Measurements from ENCODE around the gene ABCC3. TPM values are rescaled to one million over a fixed set of nuclear protein-coding genes. Genes with fewer than 3 reads are reported as not detected.

Gene ABCC3
- total RNA-seq, 1 donor from 2014 or later = not detected

- Mint-ChIP-seq H3K4me3 (ENCODE audit: unreplicated experiment) (no peak overlapping the region), H3K4me1 (ENCODE audit: low read depth, unreplicated experiment) (peaks cover 27% of the 10 kb centered on the region), H3K9me3 (ENCODE audit: unreplicated experiment) (peaks cover 6% of the 10 kb centered on the region), H3K27me3 (ENCODE audit: unreplicated experiment) (peaks cover 13% of the 10 kb centered on the region), H3K27ac (ENCODE audit: unreplicated experiment) (no peak overlapping the region), H3K36me3 (ENCODE audit: unreplicated experiment) (no peaks in the 10 kb centered on the region)
- TF ChIP-seq, protein P1, sequence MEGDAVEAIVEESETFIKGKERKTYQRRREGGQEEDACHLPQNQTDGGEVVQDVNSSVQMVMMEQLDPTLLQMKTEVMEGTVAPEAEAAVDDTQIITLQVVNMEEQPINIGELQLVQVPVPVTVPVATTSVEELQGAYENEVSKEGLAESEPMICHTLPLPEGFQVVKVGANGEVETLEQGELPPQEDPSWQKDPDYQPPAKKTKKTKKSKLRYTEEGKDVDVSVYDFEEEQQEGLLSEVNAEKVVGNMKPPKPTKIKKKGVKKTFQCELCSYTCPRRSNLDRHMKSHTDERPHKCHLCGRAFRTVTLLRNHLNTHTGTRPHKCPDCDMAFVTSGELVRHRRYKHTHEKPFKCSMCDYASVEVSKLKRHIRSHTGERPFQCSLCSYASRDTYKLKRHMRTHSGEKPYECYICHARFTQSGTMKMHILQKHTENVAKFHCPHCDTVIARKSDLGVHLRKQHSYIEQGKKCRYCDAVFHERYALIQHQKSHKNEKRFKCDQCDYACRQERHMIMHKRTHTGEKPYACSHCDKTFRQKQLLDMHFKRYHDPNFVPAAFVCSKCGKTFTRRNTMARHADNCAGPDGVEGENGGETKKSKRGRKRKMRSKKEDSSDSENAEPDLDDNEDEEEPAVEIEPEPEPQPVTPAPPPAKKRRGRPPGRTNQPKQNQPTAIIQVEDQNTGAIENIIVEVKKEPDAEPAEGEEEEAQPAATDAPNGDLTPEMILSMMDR (IDR thresholded peaks at IDR 0.05; ENCODE audit: partially characterized antibody, unreplicated experiment) = no peak
- no peak for DNase-seq
Observed at GRCh38 chr17:50594128-50594823, 40.4 kb upstream of the ABCC3 start.

GRCh38 chr17:50594892-50595291 is 39.8 kb upstream of the ABCC3 start:
- H3K36me3 Mint-ChIP-seq (ENCODE audit: unreplicated experiment) = no peaks in the 10 kb centered on the region
- H3K4me1 Mint-ChIP-seq (ENCODE audit: low read depth, unreplicated experiment) = peaks cover 25% of the 10 kb centered on the region
- no peak for DNase-seq
- TF ChIP-seq, protein P1 (IDR thresholded peaks at IDR 0.05; ENCODE audit: partially characterized antibody, unreplicated experiment) = no peak
- peaks cover 10% of the 10 kb centered on the region for H3K27me3 Mint-ChIP-seq (ENCODE audit: unreplicated experiment)
- H3K9me3 Mint-ChIP-seq (ENCODE audit: unreplicated experiment) = peaks cover 4% of the 10 kb centered on the region
- no peak overlapping the region for H3K4me3 Mint-ChIP-seq (ENCODE audit: unreplicated experiment)
- H3K27ac Mint-ChIP-seq (ENCODE audit: unreplicated experiment) = no peak overlapping the region

DNA sequence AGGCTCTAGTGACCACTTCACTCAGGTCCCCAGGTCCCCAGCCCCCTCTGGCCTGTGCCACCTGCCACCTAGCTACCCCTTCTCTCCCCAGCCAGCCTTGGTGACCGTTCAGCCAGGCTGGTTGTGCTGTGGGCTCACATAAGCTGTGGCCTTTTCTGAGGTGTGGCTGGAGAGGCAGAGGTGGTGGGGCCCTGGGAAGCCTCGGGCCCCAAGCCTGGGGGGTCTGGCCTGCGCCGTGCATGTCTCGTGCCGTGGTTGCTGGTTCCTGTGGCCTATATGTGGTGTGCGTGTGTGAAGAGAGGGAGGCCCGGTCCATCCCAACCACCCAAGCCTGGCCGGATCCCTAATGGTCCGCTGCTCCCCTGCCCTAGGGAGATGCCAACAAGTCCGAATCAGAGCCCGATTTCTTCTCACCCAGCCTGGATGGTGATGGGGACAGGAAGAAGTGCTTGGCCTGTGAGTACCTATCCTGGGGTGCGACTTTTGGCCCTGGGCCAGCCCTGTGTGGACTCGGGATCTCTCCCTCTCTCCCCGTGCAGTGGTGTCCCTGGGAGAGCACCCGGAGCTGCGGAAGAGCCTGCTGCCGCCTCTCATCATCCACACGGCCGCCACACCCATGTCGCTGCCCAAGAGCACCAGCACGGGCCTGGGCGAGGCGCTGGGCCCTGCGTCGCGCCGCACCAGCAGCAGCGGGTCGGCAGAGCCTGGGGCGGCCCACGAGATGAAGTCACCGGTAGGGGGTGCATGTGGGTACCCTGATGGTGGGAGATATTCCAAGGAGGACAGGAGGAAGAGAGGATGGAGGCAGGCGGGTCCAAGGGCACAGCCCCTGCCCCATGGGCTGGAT is 38.3 kb upstream of the ABCC3 start:
- TF ChIP-seq, protein P1 (IDR thresholded peaks at IDR 0.05; ENCODE audit: partially characterized antibody, unreplicated experiment) = peak; percentile 66
- H3K27ac Mint-ChIP-seq (ENCODE audit: unreplicated experiment) = no peak overlapping the region
- H3K4me3 Mint-ChIP-seq (ENCODE audit: unreplicated experiment) = no peak overlapping the region
- no peaks in the 10 kb centered on the region for H3K36me3 Mint-ChIP-seq (ENCODE audit: unreplicated experiment)
- H3K27me3 Mint-ChIP-seq (ENCODE audit: unreplicated experiment) = peaks cover 9% of the 10 kb centered on the region
- peak; percentile 71 for DNase-seq
- H3K4me1 Mint-ChIP-seq (ENCODE audit: low read depth, unreplicated experiment) = peaks cover 25% of the 10 kb centered on the region
- H3K9me3 Mint-ChIP-seq (ENCODE audit: unreplicated experiment) = peaks cover 2% of the 10 kb centered on the region

DNA sequence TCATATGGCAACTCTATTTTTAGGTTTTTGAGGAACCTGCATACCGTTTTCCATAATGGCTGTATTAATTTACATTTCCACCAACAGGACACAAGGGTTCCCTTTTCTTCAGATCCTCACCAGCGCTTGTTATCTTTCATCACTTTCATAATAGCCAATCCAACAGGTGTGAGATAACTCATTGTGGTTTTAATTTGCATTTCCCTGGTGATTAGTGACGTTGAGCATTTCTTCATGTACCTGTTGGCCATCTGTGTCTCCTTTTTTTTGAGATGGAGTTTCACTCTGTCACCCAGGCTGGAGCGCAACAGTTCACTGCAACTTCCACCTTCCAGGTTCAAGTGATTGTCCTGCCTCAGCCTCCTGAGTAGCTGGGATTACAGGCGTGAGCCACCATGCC is 36.2 kb upstream of the ABCC3 start:
- Mint-ChIP-seq H3K9me3 (ENCODE audit: unreplicated experiment) (peaks cover 8% of the 10 kb centered on the region), H3K27ac (ENCODE audit: unreplicated experiment) (no peak overlapping the region), H3K36me3 (ENCODE audit: unreplicated experiment) (no peaks in the 10 kb centered on the region), H3K4me3 (ENCODE audit: unreplicated experiment) (no peak overlapping the region), H3K27me3 (ENCODE audit: unreplicated experiment) (peaks cover 7% of the 10 kb centered on the region), H3K4me1 (ENCODE audit: low read depth, unreplicated experiment) (peaks cover 29% of the 10 kb centered on the region)
- DNase-seq = no peak
- TF ChIP-seq, protein P1 (IDR thresholded peaks at IDR 0.05; ENCODE audit: partially characterized antibody, unreplicated experiment) = no peak

- Mint-ChIP-seq H3K27me3 (ENCODE audit: unreplicated experiment) (peaks cover 8% of the 10 kb centered on the region), H3K27ac (ENCODE audit: unreplicated experiment) (no peak overlapping the region), H3K4me3 (ENCODE audit: unreplicated experiment) (no peak overlapping the region), H3K36me3 (ENCODE audit: unreplicated experiment) (no peaks in the 10 kb centered on the region), H3K4me1 (ENCODE audit: low read depth, unreplicated experiment) (peaks cover 21% of the 10 kb centered on the region), H3K9me3 (ENCODE audit: unreplicated experiment) (peaks cover 6% of the 10 kb centered on the region)
- no peak for DNase-seq
- TF ChIP-seq, protein P1 (IDR thresholded peaks at IDR 0.05; ENCODE audit: partially characterized antibody, unreplicated experiment) = no peak
Observed at GRCh38 chr17:50599606-50600005, 35.1 kb upstream of the ABCC3 start.
